Peyer's patch (tissue), 4 donors: ENCODE results near the gene PMPCA. TPM values are rescaled to one million over a fixed set of nuclear protein-coding genes. Genes with fewer than 3 reads are reported as not detected.

ENCODE experiments used
- DNase-seq, 3 donors: peaks; one replicate each; pipeline ENCODE4 v3.0.0-alpha.2; 2017 to 2019
- H3K27ac ChIP-seq, 4 donors: fragments of 200-600 bp; sonication (generic); one replicate each; pipeline ENCODE4 v1.5.1; 2016 to 2019
- H3K27me3 ChIP-seq, 2 donors: fragments of 200-600 bp; sonication (generic); one replicate each; pipeline ENCODE4 v1.5.1; 2019
- H3K36me3 ChIP-seq, 3 donors: fragments of 200-600 bp; sonication (generic); one replicate each; pipeline ENCODE4 v1.5.1; 2016 to 2019
- H3K4me1 ChIP-seq, 4 donors: fragments of 200-600 bp; sonication (generic); one replicate each; pipeline ENCODE4 v1.5.1; 2016 to 2019
- H3K4me3 ChIP-seq, 4 donors: fragments of 200-600 bp; sonication (generic); 1 replicate in 3 of 4; 2 replicates in 1 of 4; pipeline ENCODE4 v1.5.1; 2016 to 2019; ENCODE audit warnings: mild to moderate bottlenecking in 1 of 4
- H3K9me3 ChIP-seq, 4 donors: fragments of 200-600 bp; sonication (generic); one replicate each; pipeline ENCODE4 v1.5.1; 2016 to 2019; ENCODE audit warnings: mild to moderate bottlenecking in 1 of 4
- CTCF ChIP-seq, 6 experiments: fragments of 450-650 bp in 4 of 6; fragments of 200-600 bp in 2 of 6; sonication (generic) in 1 of 6; IDR thresholded peaks; one replicate each; pipeline ENCODE4 v1.5.1; 2017 to 2019; ENCODE audit warnings: antibody characterized with exemption in 6 of 6, mild to moderate bottlenecking in 3 of 6, moderate library complexity in 1 of 6
- POLR2A ChIP-seq, 2 donors: fragments of 450-650 bp; IDR thresholded peaks; one replicate each; pipeline ENCODE4 v1.5.1; 2017; ENCODE audit warnings: antibody characterized with exemption in 2 of 2, mild to moderate bottlenecking in 2 of 2, moderate library complexity in 2 of 2
- total RNA-seq, 4 donors: library from RNA; depleted of rRNA; stranded (reverse); fragments of >200 nt; gene quantifications; one replicate each; pipeline ENCODE4 v1.1.0, GENCODE V29; 2016

Gene PMPCA
- total RNA-seq, 4 donors from 2014 or later, result 32.8 to 73.4 (median 47.3) TPM

- TF ChIP-seq CTCF (IDR thresholded peaks at IDR 0.05), result no peak
- TF ChIP-seq POLR2A (IDR thresholded peaks at IDR 0.05), result no peak
- Histone ChIP-seq H3K4me1 (peaks cover 3 to 17% (median 10%) of the 10 kb centered on the region in 4 donors), H3K4me3 (no peak overlapping the region), H3K9me3 (peaks cover 0 to 10% (median 0%) of the 10 kb centered on the region in 4 donors), H3K27me3 (no peaks in the 10 kb centered on the region), H3K27ac (no peak overlapping the region), H3K36me3 (no peaks in the 10 kb centered on the region)
- no peak for DNase-seq
These were observed 43.6 kb upstream of the PMPCA start for GRCh38 chr9:136366826-136367225.

- no peaks in the 10 kb centered on the region for H3K27me3 ChIP-seq
- H3K27ac ChIP-seq, result no peak overlapping the region
- H3K36me3 ChIP-seq, result no peaks in the 10 kb centered on the region
- DNase-seq, result no peak
- peaks cover 3 to 17% (median 9%) of the 10 kb centered on the region in 4 donors for H3K4me1 ChIP-seq
- no peak overlapping the region for H3K4me3 ChIP-seq
- TF ChIP-seq POLR2A (IDR thresholded peaks at IDR 0.05) (no peak), CTCF (IDR thresholded peaks at IDR 0.05) (no peak)
- H3K9me3 ChIP-seq, result peaks cover 0 to 10% (median 0%) of the 10 kb centered on the region in 4 donors
These were observed 42.9 kb upstream of the PMPCA start for GRCh38 chr9:136367296-136368145.

GRCh38 chr9:136368190-136368589, 42.3 kb upstream of the PMPCA start:
- H3K27me3 ChIP-seq, result no peaks in the 10 kb centered on the region
- no peak for DNase-seq
- no peak overlapping the region for H3K4me3 ChIP-seq
- H3K9me3 ChIP-seq, result peaks cover 0 to 10% (median 0%) of the 10 kb centered on the region in 4 donors
- TF ChIP-seq CTCF (IDR thresholded peaks at IDR 0.05) (no peak), POLR2A (IDR thresholded peaks at IDR 0.05) (no peak)
- no peak overlapping the region for H3K27ac ChIP-seq
- peaks cover 3 to 18% (median 10%) of the 10 kb centered on the region in 4 donors for H3K4me1 ChIP-seq
- no peaks in the 10 kb centered on the region for H3K36me3 ChIP-seq

GRCh38 chr9:136370037-136370436, 40.4 kb upstream of the PMPCA start:
- H3K27me3 ChIP-seq, result no peaks in the 10 kb centered on the region
- no peak overlapping the region for H3K4me3 ChIP-seq
- no peaks in the 10 kb centered on the region for H3K9me3 ChIP-seq
- peaks cover 0 to 11% (median 4%) of the 10 kb centered on the region in 4 donors for H3K4me1 ChIP-seq
- no peak overlapping the region for H3K27ac ChIP-seq
- no peak for DNase-seq
- no peaks in the 10 kb centered on the region for H3K36me3 ChIP-seq
- no peak for TF ChIP-seq POLR2A (IDR thresholded peaks at IDR 0.05)
- TF ChIP-seq CTCF (IDR thresholded peaks at IDR 0.05), result no peak

GRCh38 chr9:136370687-136371532, 39.5 kb upstream of the PMPCA start:
- TF ChIP-seq POLR2A (IDR thresholded peaks at IDR 0.05), result no peak
- no peak for TF ChIP-seq CTCF (IDR thresholded peaks at IDR 0.05)
- H3K27me3 ChIP-seq, result no peaks in the 10 kb centered on the region
- DNase-seq, result no peak
- no peak overlapping the region for H3K27ac ChIP-seq
- H3K36me3 ChIP-seq, result no peaks in the 10 kb centered on the region
- no peaks in the 10 kb centered on the region for H3K9me3 ChIP-seq
- H3K4me3 ChIP-seq, result no peak overlapping the region
- H3K4me1 ChIP-seq, result peaks cover 0 to 11% (median 4%) of the 10 kb centered on the region in 4 donors
